A549 treated with DMSO at 1 μM for 4 hours (cell line): ENCODE measurements around the gene RAB35. TPM values are rescaled to one million over a fixed set of nuclear protein-coding genes. Genes with fewer than 3 reads are reported as not detected.

Source experiments
- total RNA-seq: library from RNA; stranded (reverse); fragments of 200-300 nt; extraction: Qiagen RNA extraction; gene quantifications from 5 replicates; pipeline ENCODE4 v1.2.3, GENCODE V29; 2022; ENCODE audit warnings: low read depth

RAB35 gene
- 63.0 to 78.1 TPM (median 71.4 TPM) in 5 replicates for total RNA-seq

GRCh38 chr12:120116441-120116791 lies at the start of gene RAB35:
TSS of gene RAB35 (minus strand) at chr12:120116753. CDS start at chr12:120116650, 103 bp downstream.

Other genes with a start within 250 kb of the RAB35 start
- 11.3 to 15.1 TPM (median 13.9 TPM) in 5 replicates for gene CIT, start 239.4 kb downstream of the RAB35 start, total RNA-seq
- gene BICDL1, start 127.5 kb downstream of the RAB35 start, total RNA-seq = 2.4 to 4.3 TPM (median 4.0 TPM) in 5 replicates
- 42.2 to 66.7 TPM (median 61.5 TPM) in 5 replicates for gene GCN1, start 78.0 kb upstream of the RAB35 start, total RNA-seq
- 3,409 to 3,570 TPM (median 3,451 TPM) in 5 replicates for gene RPLP0, start 84.4 kb upstream of the RAB35 start, total RNA-seq
- 168 to 182 TPM (median 178 TPM) in 5 replicates for gene PXN, start 149.0 kb upstream of the RAB35 start, total RNA-seq
- gene RNU4-2, start 175.2 kb upstream of the RAB35 start, total RNA-seq = 12.8 TPM in 1 of 5 replicates, not detected in the others
- not detected in 5 replicates for gene RNU4-1, start 176.5 kb upstream of the RAB35 start, total RNA-seq
- 0.45 to 1.6 TPM (median 0.94 TPM) in 5 replicates for gene SIRT4, start 185.6 kb upstream of the RAB35 start, total RNA-seq
- gene PLA2G1B, start 211.0 kb upstream of the RAB35 start, total RNA-seq = not detected in 5 replicates